HEK293T (cell line): ENCODE data around the gene SCGB1D4.
"Not testable (repeated sequence)": the region's sequence is repeated elsewhere in the genome, so short reads cannot be mapped to it uniquely, and the experiment has no call there.

Source experiments
- CTCF ChIA-PET: fragments of 350-600 bp; formaldehyde crosslinking; extraction: SDS; loops from one replicate; lab custom pipeline; 2021; ENCODE audit warnings: antibody characterized with exemption, inconsistent platforms; lab: Yijun Ruan, JAX
- POLR2A ChIA-PET: fragments of 350-600 bp; formaldehyde crosslinking; extraction: SDS; loops from one replicate; lab custom pipeline; 2020; ENCODE audit warnings: antibody characterized with exemption, inconsistent platforms; lab: Yijun Ruan, JAX
- DNase-seq: peaks from one replicate; pipeline ENCODE4 v3.0.0; 2012; ENCODE audit warnings: mixed read lengths; ENCODE audit errors: extremely low spot score
- ARNT ChIP-seq: fragments of 450-650 bp; IDR thresholded peaks from 2 replicates; pipeline ENCODE4 v1.6.1; 2017; ENCODE audit warnings: mild to moderate bottlenecking
- BHLHE40 ChIP-seq: fragments of 450-650 bp; IDR thresholded peaks from 2 replicates; pipeline ENCODE4 v1.6.1; 2016; ENCODE audit warnings: mild to moderate bottlenecking, moderate library complexity, borderline replicate concordance
- CTBP1 ChIP-seq: fragments of 450-650 bp; IDR thresholded peaks from 2 replicates; pipeline ENCODE4 v1.6.1; 2016; ENCODE audit warnings: borderline replicate concordance
- ELF4 ChIP-seq: fragments of 450-650 bp; IDR thresholded peaks from 2 replicates; pipeline ENCODE4 v1.6.1; 2017; ENCODE audit warnings: antibody characterized with exemption
- FOXA1 ChIP-seq: fragments of 450-650 bp; IDR thresholded peaks from 2 replicates; pipeline ENCODE4 v1.6.1; 2016; ENCODE audit warnings: mild to moderate bottlenecking
- FOXK2 ChIP-seq: fragments of 450-650 bp; IDR thresholded peaks from 2 replicates; pipeline ENCODE4 v1.6.1; 2016; ENCODE audit warnings: mild to moderate bottlenecking
- FOXM1 ChIP-seq: fragments of 450-650 bp; IDR thresholded peaks from 2 replicates; pipeline ENCODE4 v1.6.1; 2017; ENCODE audit warnings: mild to moderate bottlenecking, borderline replicate concordance
- HDGF ChIP-seq: fragments of 450-650 bp; IDR thresholded peaks from 2 replicates; pipeline ENCODE4 v1.6.1; 2017; ENCODE audit warnings: antibody characterized with exemption, borderline replicate concordance
- L3MBTL2 ChIP-seq: fragments of 450-650 bp; conservative IDR thresholded peaks from 2 replicates; pipeline ENCODE4 v1.6.1; 2016; ENCODE audit warnings: mild to moderate bottlenecking
- LEF1 ChIP-seq: fragments of 450-650 bp; IDR thresholded peaks from 2 replicates; pipeline ENCODE4 v1.6.1; 2017; ENCODE audit warnings: mild to moderate bottlenecking, borderline replicate concordance
- NFRKB ChIP-seq: fragments of 450-650 bp; IDR thresholded peaks from 2 replicates; pipeline ENCODE4 v1.6.1; 2016; ENCODE audit warnings: mild to moderate bottlenecking, moderate library complexity
- PKNOX1 ChIP-seq: fragments of 450-650 bp; IDR thresholded peaks from 2 replicates; pipeline ENCODE4 v1.6.1; 2016
- SP1 ChIP-seq: fragments of 450-650 bp; IDR thresholded peaks from 2 replicates; pipeline ENCODE4 v1.6.1; 2017
- SUZ12 ChIP-seq: fragments of 450-650 bp; IDR thresholded peaks from 2 replicates; pipeline ENCODE4 v1.6.1; 2016; ENCODE audit warnings: mild to moderate bottlenecking
- TARDBP ChIP-seq: fragments of 450-650 bp; IDR thresholded peaks from 2 replicates; pipeline ENCODE4 v1.6.1; 2016
- ZNF384 ChIP-seq: fragments of 450-650 bp; IDR thresholded peaks from 2 replicates; pipeline ENCODE4 v1.6.1; 2016

The SCGB1D4 gene

GRCh38 chr11:62338218-62338617 lies 39.3 kb upstream of the SCGB1D4 start:
- TF ChIP-seq PKNOX1 (peak; percentile 50), ZNF384 (no peak)
- no peak for DNase-seq
- ChIA-PET POLR2A (interaction anchor here (0.8 to 1.4 kb wide), 4 partner anchors 9 to 22 kb away, joined by 4 to 7 read pairs (median 5); no protein-coding TSS in a partner anchor), CTCF (interaction anchor here (1.0 to 1.3 kb wide), 2 partner anchors 10 to 23 kb away, joined by 3 read pairs; no protein-coding TSS in a partner anchor)

- DNase-seq: peak; percentile 80
- ChIA-PET POLR2A (interaction anchor here (0.7 to 1.4 kb wide), 5 partner anchors 9 to 368 kb away, joined by 3 to 7 read pairs (median 5); no protein-coding TSS in a partner anchor), CTCF (interaction anchor here (1.0 to 1.3 kb wide), 2 partner anchors 9 to 23 kb away, joined by 3 read pairs; no protein-coding TSS in a partner anchor)
- TF ChIP-seq BHLHE40: no peak
- TF ChIP-seq L3MBTL2: peak; percentile 74
These were observed 38.7 kb upstream of the SCGB1D4 start, which contains the start of gene ASRGL1 for GRCh38 chr11:62337303-62338181. ASRGL1 (plus strand) TSS chr11:62337448; CDS start chr11:62337978, 530 bp downstream.

- ChIA-PET POLR2A (interaction anchor here (0.7 to 1.4 kb wide), 2 partner anchors 23 to 369 kb away, joined by 3 to 4 read pairs; no protein-coding TSS in a partner anchor), CTCF (interaction anchor here (1.0 kb wide), 1 partner anchor 9 kb away, joined by 3 read pairs; no protein-coding TSS in a partner anchor)
- DNase-seq: not testable (repeated sequence)
These were observed 38.1 kb upstream of the SCGB1D4 start for GRCh38 chr11:62336949-62337302.

- POLR2A ChIA-PET: no interaction called here
- TF ChIP-seq L3MBTL2: no peak
- no peak for TF ChIP-seq FOXM1
- no peak for TF ChIP-seq ARNT
- no peak for TF ChIP-seq PKNOX1
- TF ChIP-seq ZNF384: no peak
- TF ChIP-seq NFRKB: no peak
- no peak for TF ChIP-seq HDGF
- no peak for TF ChIP-seq CTBP1
- CTCF ChIA-PET: interaction anchor here (1.0 kb wide), 1 partner anchor 23 kb away, joined by 4 read pairs; no protein-coding TSS in a partner anchor
- no peak for DNase-seq
These were observed 34.9 kb upstream of the SCGB1D4 start for GRCh38 chr11:62333768-62334167.

GRCh38 chr11:62331264-62331663 lies 32.4 kb upstream of the SCGB1D4 start:
- CTCF ChIA-PET, DNase-seq, POLR2A ChIA-PET: not testable (repeated sequence)

GRCh38 chr11:62327541-62327940 lies 28.7 kb upstream of the SCGB1D4 start:
- POLR2A ChIA-PET, DNase-seq: not testable (repeated sequence)
- CTCF ChIA-PET: interaction anchor here (0.6 kb wide), 1 partner anchor 367 kb away, joined by 3 read pairs; no protein-coding TSS in a partner anchor

- DNase-seq, CTCF ChIA-PET, POLR2A ChIA-PET: not testable (repeated sequence)
These were observed 27.8 kb upstream of the SCGB1D4 start for GRCh38 chr11:62326719-62327118.

GRCh38 chr11:62325781-62326180 lies 26.9 kb upstream of the SCGB1D4 start:
- DNase-seq, CTCF ChIA-PET, POLR2A ChIA-PET: not testable (repeated sequence)

GRCh38 chr11:62324731-62325556 lies 26.1 kb upstream of the SCGB1D4 start:
- peak; percentile 63 for DNase-seq

More at GRCh38 chr11:62324731-62325556, 26.1 kb upstream of the SCGB1D4 start:
- TF ChIP-seq SUZ12 (no peak), BHLHE40 (no peak), TARDBP (no peak), FOXM1 (no peak), CTBP1 (no peak), L3MBTL2 (no peak), LEF1 (no peak), SP1 (no peak), ZNF384 (no peak), HDGF (no peak), FOXK2 (no peak), PKNOX1 (no peak), FOXA1 (no peak), NFRKB (no peak), ARNT (no peak), ELF4 (no peak)
- ChIA-PET CTCF (no interaction called here), POLR2A (no interaction called here)
